OCI-LY3 (cell line): ENCODE measurements around the gene BTBD2.

ENCODE experiments used
- CTCF ChIP-seq: fragments of 200-600, 300-600 bp; sonication (generic); IDR thresholded peaks from 2 replicates; pipeline ENCODE4 v1.5.1; 2014; ENCODE audit warnings: antibody characterized with exemption, low read length, low read depth
- EZH2phosphoT487 ChIP-seq: fragments of 200-600 bp; shearing (Covaris generic); IDR thresholded peaks from 2 replicates; pipeline ENCODE4 v1.6.1; 2018; ENCODE audit warnings: antibody characterized with exemption, mixed run types, low read depth

- no peak for TF ChIP-seq CTCF
- no peak for TF ChIP-seq EZH2phosphoT487
These were observed 49.4 kb upstream of the BTBD2 start for GRCh38 chr19:2064788-2065524.
